Endothelial cell of umbilical vein (primary cell): ENCODE measurements around the gene SYNPR. TPM values are rescaled to one million over a fixed set of nuclear protein-coding genes. Genes with fewer than 3 reads are reported as not detected.

Experiments used
- BruUV-seq: library from RNA; stranded (reverse); fragments of 400-500 nt; replicated peaks from 2 replicates; lab custom pipeline; 2021; lab: Mats Ljungman, UMichigan
- CTCF ChIA-PET: fragments of 300-600, 350-600 bp; sonication (Branson Sonifier 250); formaldehyde crosslinking; loops from one replicate; lab custom pipeline; 2021; ENCODE audit warnings: antibody characterized with exemption, inconsistent platforms; lab: Charles Lee
- POLR2A ChIA-PET: fragments of 300-600, 350-600 bp; sonication (Branson Sonifier 250); formaldehyde crosslinking; loops from one replicate; lab custom pipeline; 2021; ENCODE audit warnings: antibody characterized with exemption, inconsistent platforms; lab: Charles Lee
- DNase-seq: peaks from one replicate; pipeline ENCODE4 v3.0.0-alpha.2; 2011; ENCODE audit warnings: low read depth, low spot score
- FAIRE-seq: peaks from 2 replicates; lab custom pipeline; 2011; peaks lifted over from hg19 to GRCh38; lab: Jason Lieb, UNC
- H2AFZ ChIP-seq: 2 replicates; pipeline ENCODE4 v1.6.0; 2012; ENCODE audit warnings: low read depth, low read length, control low read depth, inconsistent platforms
- H3K27ac ChIP-seq: 2 replicates; pipeline ENCODE4 v1.5.1; 2011; ENCODE audit warnings: low read depth, mild to moderate bottlenecking, control low read depth, low read length, moderate library complexity; ENCODE audit not compliant: insufficient read depth
- H3K27me3 ChIP-seq, 2 experiments: 2 replicates each; pipeline versions ENCODE4 v1.6.0 to v1.6.1; 2011; ENCODE audit warnings: low read length in 2 of 2, mixed read lengths in 1 of 2; ENCODE audit not compliant: control insufficient read depth in 2 of 2, insufficient read depth in 2 of 2
- H3K36me3 ChIP-seq, 2 experiments: 2 replicates in 1 of 2; 3 replicates in 1 of 2; pipeline ENCODE4 v1.5.1; 2011; ENCODE audit warnings: low read length in 2 of 2, mild to moderate bottlenecking in 1 of 2, moderate library complexity in 1 of 2; ENCODE audit not compliant: control insufficient read depth in 2 of 2, insufficient read depth in 2 of 2; ENCODE audit errors: extremely low read depth in 1 of 2
- H3K4me1 ChIP-seq: 3 replicates; pipeline ENCODE4 v1.5.1; 2011; ENCODE audit warnings: mild to moderate bottlenecking, low read length; ENCODE audit not compliant: control insufficient read depth, insufficient read depth; ENCODE audit errors: extremely low read depth
- H3K4me2 ChIP-seq: 2 replicates; pipeline ENCODE4 v1.6.1; 2011; ENCODE audit warnings: low read length, control low read depth, mixed read lengths; ENCODE audit not compliant: insufficient read depth
- H3K4me3 ChIP-seq, 3 experiments: fragments of 200-600 bp in 1 of 3; sonication (generic), shearing (Covaris generic) in 1 of 3; replicated peaks in 1 of 3; 2 replicates each; pipeline ENCODE4 v1.5.1; 2011 to 2016; ENCODE audit warnings: control low read depth in 3 of 3, low read length in 3 of 3, mild to moderate bottlenecking in 2 of 3, inconsistent platforms in 1 of 3, low read depth in 1 of 3, moderate library complexity in 1 of 3; ENCODE audit not compliant: insufficient read depth in 1 of 3
- H3K79me2 ChIP-seq: 2 replicates; pipeline ENCODE4 v1.6.0; 2012; ENCODE audit warnings: low read length, inconsistent platforms; ENCODE audit not compliant: control insufficient read depth, insufficient read depth
- H3K9ac ChIP-seq: replicated peaks from 2 replicates; pipeline ENCODE3; 2011; ENCODE audit warnings: low read length, control low read depth; ENCODE audit not compliant: insufficient read depth; ENCODE audit errors: extremely low read depth
- H3K9me1 ChIP-seq: replicated peaks from 3 replicates; pipeline ENCODE4 v1.6.0; 2011; ENCODE audit warnings: mild to moderate bottlenecking, low read length; ENCODE audit not compliant: control insufficient read depth, insufficient read depth; ENCODE audit errors: extremely low read depth
- H3K9me3 ChIP-seq: replicated peaks from 2 replicates; pipeline ENCODE4 v1.5.1; 2012; ENCODE audit warnings: low read length, inconsistent platforms; ENCODE audit not compliant: control insufficient read depth, insufficient read depth
- H4K20me1 ChIP-seq: replicated peaks from 2 replicates; pipeline ENCODE3; 2011; ENCODE audit warnings: mild to moderate bottlenecking, low read length; ENCODE audit not compliant: control insufficient read depth, insufficient read depth; ENCODE audit errors: extremely low read depth
- EZH2 ChIP-seq: IDR thresholded peaks from 2 replicates; pipeline ENCODE4 v1.6.1; 2012; ENCODE audit warnings: borderline replicate concordance, low read depth, mild to moderate bottlenecking, moderate library complexity, low read length, inconsistent platforms; ENCODE audit not compliant: severe bottlenecking
- FOS ChIP-seq: IDR thresholded peaks from 2 replicates; pipeline ENCODE4 v1.6.1; 2011; ENCODE audit warnings: mild to moderate bottlenecking, low read length, moderate library complexity, borderline replicate concordance; ENCODE audit not compliant: insufficient read depth
- GATA2 ChIP-seq: IDR thresholded peaks from 2 replicates; pipeline ENCODE4 v1.7.0; 2011; ENCODE audit warnings: low read depth, mild to moderate bottlenecking, moderate library complexity, mixed read lengths, low read length; ENCODE audit not compliant: insufficient read length, insufficient read depth
- JUN ChIP-seq: IDR thresholded peaks from 2 replicates; pipeline ENCODE4 v1.6.1; 2011; ENCODE audit warnings: borderline replicate concordance, low read depth; ENCODE audit not compliant: insufficient read length, insufficient read depth
- MYC ChIP-seq: IDR thresholded peaks from one replicate; pipeline ENCODE4 v1.6.1; 2011; ENCODE audit warnings: mild to moderate bottlenecking, low read depth, low read length
- POLR2A ChIP-seq: IDR thresholded peaks from 2 replicates; pipeline ENCODE4 v1.6.1; 2012; ENCODE audit warnings: low read depth, mild to moderate bottlenecking, control low read depth, low read length
- POLR2AphosphoS5 ChIP-seq: IDR thresholded peaks from 2 replicates; pipeline ENCODE4 v1.6.1; 2012; ENCODE audit warnings: low read depth, mild to moderate bottlenecking, control low read depth, low read length, moderate library complexity; ENCODE audit not compliant: insufficient read depth
- dilution Hi-C: fragments of 300-500 bp; cut with MboI; formaldehyde crosslinking; loops from one replicate; pipeline ENCODE4 v1.15.0; 2019; ENCODE audit warnings: low sequenced_read_pairs; ENCODE audit not compliant: extremely low pct_ligation_motif_present
- intact Hi-C: fragments of 100-400 bp; cut with micrococcal nuclease; formaldehyde crosslinking; loops from one replicate; pipeline ENCODE4 v1.10.0; 2022
- polyA plus RNA-seq, 4 experiments: library from polyadenylated mRNA; depleted of rRNA in 3 of 4; stranded (reverse) in 3 of 4; unstranded in 1 of 4; fragments of >200 nt; gene quantifications; 2 replicates each; pipeline versions ENCODE4 v1.2.1 to v1.2.3, GENCODE V29; 2011 to 2012; ENCODE audit warnings: missing spikeins in 1 of 4
- total RNA-seq: library from RNA; stranded (reverse); gene quantifications from 2 replicates; pipeline ENCODE4 v1.2.3, GENCODE V29; 2021
- TF ChIP-seq, protein P1 (sequence below), 2 donors: IDR thresholded peaks; 1 replicate in 1 of 2; 2 replicates in 1 of 2; pipeline ENCODE4 v1.5.1; 2011; ENCODE audit warnings: low read length in 2 of 2, mild to moderate bottlenecking in 2 of 2, moderate library complexity in 2 of 2, control low read depth in 1 of 2, inconsistent platforms in 1 of 2, low read depth in 1 of 2; ENCODE audit not compliant: insufficient read depth in 1 of 2; ENCODE audit errors: extremely low read depth in 1 of 2
- TF ChIP-seq, protein P2 (sequence below): IDR thresholded peaks from 2 replicates; pipeline ENCODE4 v1.6.1; 2011; ENCODE audit not compliant: insufficient read depth, insufficient read length

Gene SYNPR
- total and polyA plus RNA-seq, 2 donors (not counting 3 experiments of a cell fraction or from before 2014, with no cell fraction given): not detected

DNA sequence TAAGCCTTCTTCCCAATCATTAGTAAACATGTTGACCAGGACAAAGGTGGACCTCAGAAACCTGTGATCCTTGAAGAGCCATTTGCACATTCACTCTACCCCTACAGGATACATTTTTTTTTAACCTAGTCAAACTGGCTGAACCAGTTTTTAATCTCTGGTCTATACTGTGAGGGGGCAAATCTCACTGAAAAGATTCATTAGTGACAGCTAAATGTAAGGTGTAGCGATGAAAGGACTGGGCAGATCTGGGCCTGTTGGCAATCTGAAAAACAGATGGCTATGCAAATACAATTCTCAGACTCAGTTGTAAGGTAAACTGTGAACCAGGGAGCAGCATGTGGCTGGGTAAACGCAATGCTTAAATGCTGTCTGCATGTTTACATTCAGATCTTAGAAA lies 298.7 kb downstream of the SYNPR start:
- no peaks in the 10 kb centered on the region for H3K9me3 ChIP-seq
- dilution Hi-C loops: no loop called here
- no peak overlapping the region for H3K9ac ChIP-seq
- intact Hi-C loops: no loop called here
- no peak for DNase-seq
- TF ChIP-seq POLR2AphosphoS5 (no peak), FOS (no peak), MYC (no peak), POLR2A (no peak), EZH2 (no peak), JUN (no peak), GATA2 (no peak)
- TF ChIP-seq, protein P1, sequence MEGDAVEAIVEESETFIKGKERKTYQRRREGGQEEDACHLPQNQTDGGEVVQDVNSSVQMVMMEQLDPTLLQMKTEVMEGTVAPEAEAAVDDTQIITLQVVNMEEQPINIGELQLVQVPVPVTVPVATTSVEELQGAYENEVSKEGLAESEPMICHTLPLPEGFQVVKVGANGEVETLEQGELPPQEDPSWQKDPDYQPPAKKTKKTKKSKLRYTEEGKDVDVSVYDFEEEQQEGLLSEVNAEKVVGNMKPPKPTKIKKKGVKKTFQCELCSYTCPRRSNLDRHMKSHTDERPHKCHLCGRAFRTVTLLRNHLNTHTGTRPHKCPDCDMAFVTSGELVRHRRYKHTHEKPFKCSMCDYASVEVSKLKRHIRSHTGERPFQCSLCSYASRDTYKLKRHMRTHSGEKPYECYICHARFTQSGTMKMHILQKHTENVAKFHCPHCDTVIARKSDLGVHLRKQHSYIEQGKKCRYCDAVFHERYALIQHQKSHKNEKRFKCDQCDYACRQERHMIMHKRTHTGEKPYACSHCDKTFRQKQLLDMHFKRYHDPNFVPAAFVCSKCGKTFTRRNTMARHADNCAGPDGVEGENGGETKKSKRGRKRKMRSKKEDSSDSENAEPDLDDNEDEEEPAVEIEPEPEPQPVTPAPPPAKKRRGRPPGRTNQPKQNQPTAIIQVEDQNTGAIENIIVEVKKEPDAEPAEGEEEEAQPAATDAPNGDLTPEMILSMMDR (IDR thresholded peaks at IDR 0.05; ENCODE audit: extremely low read depth in 1 of 2, insufficient read depth in 1 of 2, low read depth in 1 of 2, low read length in 2 of 2): no peak
- TF ChIP-seq, protein P2, sequence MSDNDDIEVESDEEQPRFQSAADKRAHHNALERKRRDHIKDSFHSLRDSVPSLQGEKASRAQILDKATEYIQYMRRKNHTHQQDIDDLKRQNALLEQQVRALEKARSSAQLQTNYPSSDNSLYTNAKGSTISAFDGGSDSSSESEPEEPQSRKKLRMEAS: no peak
- no TSS peak for BruUV-seq
- H2AFZ ChIP-seq: no peak overlapping the region
- no peaks in the 10 kb centered on the region for H3K9me1 ChIP-seq
- H3K4me2 ChIP-seq: no peak overlapping the region
- POLR2A ChIA-PET: no interaction called here
- no peaks in the 10 kb centered on the region for H3K4me1 ChIP-seq
- no peaks in the 10 kb centered on the region for H3K27me3 ChIP-seq
- FAIRE-seq: no peak
- H3K4me3 ChIP-seq: no peak overlapping the region
- no peaks in the 10 kb centered on the region for H4K20me1 ChIP-seq
- no peaks in the 10 kb centered on the region for H3K36me3 ChIP-seq
- H3K27ac ChIP-seq: no peak overlapping the region
- no peaks in the 10 kb centered on the region for H3K79me2 ChIP-seq
- CTCF ChIA-PET: no interaction called here
